GM06990 (cell line): ENCODE results near the gene JMJD4.
A peak's percentile ranks its signal among the peaks of the same experiment; 100 is the strongest.

Experiments
- DNase-seq: peaks from one replicate; pipeline ENCODE4 v3.0.0-alpha.2; 2011; ENCODE audit not compliant: insufficient read length; ENCODE audit errors: extremely low read depth
- H3K27me3 ChIP-seq: replicated peaks from 2 replicates; pipeline ENCODE4 v1.6.0; 2011; ENCODE audit warnings: low read length; ENCODE audit not compliant: control insufficient read depth, insufficient read depth
- H3K36me3 ChIP-seq: 2 replicates; pipeline ENCODE4 v1.5.1; 2011; ENCODE audit warnings: low read length; ENCODE audit not compliant: control insufficient read depth, insufficient read depth
- H3K4me3 ChIP-seq: replicated peaks from 2 replicates; pipeline ENCODE4 v1.5.1; 2011; ENCODE audit warnings: low read depth, mild to moderate bottlenecking, control low read depth, low read length
- CTCF ChIP-seq: IDR thresholded peaks from 2 replicates; pipeline ENCODE4 v1.5.1; 2011; ENCODE audit warnings: low read length, control low read depth, mild to moderate bottlenecking, inconsistent platforms; ENCODE audit not compliant: insufficient read depth, poor library complexity, severe bottlenecking

The JMJD4 gene

GRCh38 chr1:227734856-227735538 is at the start of gene JMJD4, which contains the start of gene SNAP47:
JMJD4 (minus strand) TSS chr1:227735302; CDS start chr1:227735273, 29 bp downstream.
SNAP47 (plus strand) TSS chr1:227735435; CDS start chr1:227747737, 12,302 bp downstream.
- H3K4me3 ChIP-seq: peak within 1 kb of the TSS; percentile 98
- no peaks in the 10 kb centered on the region for H3K27me3 ChIP-seq
- TF ChIP-seq CTCF: no peak
- DNase-seq: peak; percentile 94
- H3K36me3 ChIP-seq: peaks cover 18% of the 10 kb centered on the region

GRCh38 chr1:227782226-227782625 is 47.1 kb upstream of the JMJD4 start:
- TF ChIP-seq CTCF: no peak

GRCh38 chr1:227781314-227781930 is 46.3 kb upstream of the JMJD4 start:
- Histone ChIP-seq H3K36me3 (peaks cover 5% of the 10 kb centered on the region), H3K27me3 (no peaks in the 10 kb centered on the region), H3K4me3 (no peak overlapping the region)
- no peak for TF ChIP-seq CTCF
- no peak for DNase-seq

More at GRCh38 chr1:227782226-227782625, 47.1 kb upstream of the JMJD4 start:
- no peaks in the 10 kb centered on the region for H3K27me3 ChIP-seq
- no peak overlapping the region for H3K4me3 ChIP-seq
- DNase-seq: no peak
- H3K36me3 ChIP-seq: peaks cover 5% of the 10 kb centered on the region

- DNase-seq: no peak
- Histone ChIP-seq H3K27me3 (no peaks in the 10 kb centered on the region), H3K4me3 (no peak overlapping the region), H3K36me3 (peaks cover 7% of the 10 kb centered on the region)
- no peak for TF ChIP-seq CTCF
Measured at GRCh38 chr1:227780101-227781044, 45.3 kb upstream of the JMJD4 start.

GRCh38 chr1:227779685-227780084 is 44.6 kb upstream of the JMJD4 start:
- TF ChIP-seq CTCF: no peak
- peaks cover 7% of the 10 kb centered on the region for H3K36me3 ChIP-seq
- no peak for DNase-seq
- no peaks in the 10 kb centered on the region for H3K27me3 ChIP-seq
- H3K4me3 ChIP-seq: no peak overlapping the region
